ENCODE measurements around the gene FAM110D.

GRCh38 chr1:26162220-26162709 lies 3.4 kb downstream of the FAM110D start:
- TF ChIP-seq LARP7 (IDR thresholded peaks at IDR 0.05) (no peak), ZBED1 (IDR thresholded peaks at IDR 0.05; ENCODE audit: borderline replicate concordance) (no peak), MXI1 (IDR thresholded peaks at IDR 0.05; ENCODE audit: low read depth, low read length) (no peak), CTCF (IDR thresholded peaks at IDR 0.05 in 2 of 3, conservative IDR thresholded peaks at IDR 0.05 in 1 of 3; ENCODE audit: control insufficient read depth in 2 of 3, extremely low read depth in 1 of 3, insufficient read depth in 1 of 3, low read depth in 3 of 3, low read length in 3 of 3) (no peak), NFYA (IDR thresholded peaks at IDR 0.05; ENCODE audit: borderline replicate concordance, low read depth, low read length) (no peak), NR2C1 (IDR thresholded peaks at IDR 0.05) (no peak), SIN3A (IDR thresholded peaks at IDR 0.05; ENCODE audit: low read depth, low read length) (no peak), POLR2AphosphoS5 (IDR thresholded peaks at IDR 0.05; ENCODE audit: low read length) (no peak), BCL11A (IDR thresholded peaks at IDR 0.05; ENCODE audit: low read depth, low read length) (no peak)
